Measurements from ENCODE around the gene XPOT.
A peak's percentile ranks its signal among the peaks of the same experiment; 100 is the strongest.

XPOT gene

DNA sequence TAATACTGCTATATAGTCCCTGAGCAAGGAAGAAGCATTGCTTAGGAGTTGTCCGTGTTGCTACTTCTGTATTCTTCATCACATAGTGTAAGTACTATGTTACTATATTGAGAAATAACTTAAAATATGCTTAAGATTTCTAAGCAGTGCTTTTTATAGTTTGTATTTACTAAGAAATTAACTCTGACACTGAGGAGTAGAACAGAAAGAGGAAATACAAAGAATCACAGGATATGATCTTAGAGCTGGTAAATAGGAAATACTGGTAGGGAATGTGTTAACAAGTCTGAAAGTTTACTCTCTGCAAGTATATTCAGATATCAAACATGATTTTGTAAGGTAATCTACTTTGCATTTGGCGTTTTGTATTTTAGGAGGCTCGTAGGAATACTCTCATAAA is 15.5 kb downstream of the XPOT start:
- no peak for DNase-seq (ENCODE audit: extremely low read depth in 1 of 2, low read depth in 1 of 2)

DNA sequence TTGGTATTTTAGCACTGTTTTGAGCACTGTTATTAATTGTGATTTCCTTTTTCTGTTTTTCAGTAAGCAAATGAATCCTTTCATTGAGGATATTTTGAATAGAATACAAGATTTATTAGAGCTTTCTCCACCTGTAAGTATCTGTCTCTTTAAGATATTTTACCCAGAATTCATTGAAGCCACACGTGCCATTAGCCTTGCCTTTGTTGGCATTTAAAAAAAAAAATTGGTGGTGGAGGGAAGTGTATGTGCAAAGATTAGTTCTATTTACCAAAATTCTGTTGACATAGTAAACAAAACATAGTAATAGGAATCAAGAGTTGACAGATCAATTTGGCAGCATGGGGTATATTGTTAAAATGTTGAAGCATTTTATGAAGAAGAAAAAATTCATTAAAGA is 23.8 kb downstream of the XPOT start:
- DNase-seq (ENCODE audit: extremely low read depth in 1 of 2, low read depth in 1 of 2): no peak

GRCh38 chr12:64428956-64429355 is 24.8 kb downstream of the XPOT start:
- no peak for DNase-seq (ENCODE audit: extremely low read depth in 1 of 2, low read depth in 1 of 2)

DNA sequence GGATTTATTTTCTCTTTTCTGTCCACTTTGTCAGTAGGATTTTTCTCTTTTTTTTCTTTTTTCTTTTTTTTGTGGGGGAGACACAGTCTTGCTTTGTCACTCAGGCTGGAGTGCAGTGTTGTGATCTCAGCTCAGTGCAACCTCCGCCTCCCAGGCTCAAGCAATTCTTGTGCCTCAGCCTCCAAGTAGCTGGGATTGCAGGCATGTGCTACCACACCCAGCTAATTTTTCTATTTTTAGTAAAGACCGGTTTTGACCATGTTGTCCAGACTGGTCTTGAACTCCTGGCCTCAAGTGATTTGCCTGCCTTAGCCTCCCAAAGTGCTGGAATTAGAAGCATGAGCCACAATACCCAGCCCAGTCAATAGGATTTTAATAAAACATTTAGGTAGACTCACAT is 26.7 kb downstream of the XPOT start:
- DNase-seq (ENCODE audit: extremely low read depth in 1 of 2, low read depth in 1 of 2): no peak

DNA sequence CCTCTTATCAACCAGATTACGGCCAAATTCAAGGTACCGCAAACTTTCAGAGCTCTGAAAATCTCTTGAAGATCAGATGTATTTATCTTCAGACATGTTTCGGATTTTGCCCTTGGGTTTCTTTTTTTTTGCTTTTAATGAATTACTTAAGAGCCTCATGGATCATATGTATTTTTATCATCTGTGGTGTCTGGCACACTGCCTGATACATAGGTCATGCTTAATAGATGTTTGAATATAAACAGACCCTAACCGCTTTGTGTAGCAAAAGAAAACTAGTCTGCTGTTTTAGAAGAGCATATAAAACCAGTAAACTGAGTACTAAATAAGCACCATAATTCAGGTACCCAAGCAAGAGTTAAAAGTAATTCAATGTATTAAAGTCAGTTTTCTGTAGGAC is 27.6 kb downstream of the XPOT start:
- no peak for DNase-seq (ENCODE audit: extremely low read depth in 1 of 2, low read depth in 1 of 2)

DNA sequence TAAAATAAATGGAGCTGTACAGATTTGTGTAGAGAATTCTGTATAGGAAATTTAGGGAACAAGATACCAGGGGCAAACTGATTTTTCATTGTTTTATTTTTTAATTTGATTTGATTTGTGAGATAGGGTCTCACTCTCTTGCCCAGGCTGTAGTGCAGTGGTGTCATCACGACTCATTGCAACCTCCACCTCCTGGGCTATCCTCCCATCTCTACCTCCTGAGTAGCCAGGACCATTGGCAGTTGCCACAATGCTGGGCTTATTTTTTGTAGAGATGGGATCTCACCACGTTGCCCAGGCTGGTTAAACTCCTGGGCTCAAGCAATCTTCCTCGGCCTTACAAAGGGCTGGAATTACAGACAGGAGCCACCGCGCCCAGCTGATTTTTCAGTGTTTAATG is 29.7 kb downstream of the XPOT start:
- DNase-seq (ENCODE audit: extremely low read depth in 1 of 2, low read depth in 1 of 2): no peak

DNA sequence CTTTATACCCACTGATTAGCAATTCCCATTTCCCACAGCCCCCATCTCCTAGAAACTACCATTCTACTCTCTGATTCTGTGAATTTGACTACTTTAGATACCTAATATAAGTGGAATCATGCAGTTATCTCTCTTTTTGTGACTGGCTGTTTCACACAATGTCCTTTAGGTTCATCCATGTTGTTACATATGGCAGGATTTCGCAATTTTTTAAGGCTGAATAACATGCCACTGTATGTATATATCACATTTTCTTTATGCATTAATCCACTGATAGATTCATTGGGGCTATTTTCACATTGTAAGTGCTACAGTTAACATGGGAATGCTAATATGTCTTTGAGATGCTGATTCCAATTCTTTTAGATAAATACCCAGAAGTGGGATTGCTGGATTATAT is 35.9 kb downstream of the XPOT start:
- DNase-seq (ENCODE audit: extremely low read depth in 1 of 2, low read depth in 1 of 2): no peak

GRCh38 chr12:64445490-64445889 is 41.3 kb downstream of the XPOT start:
- DNase-seq (ENCODE audit: extremely low read depth in 1 of 2, low read depth in 1 of 2): no peak

- no peak for DNase-seq (ENCODE audit: extremely low read depth in 1 of 2, low read depth in 1 of 2)
These were observed 42.1 kb downstream of the XPOT start for GRCh38 chr12:64446295-64446694.

DNA sequence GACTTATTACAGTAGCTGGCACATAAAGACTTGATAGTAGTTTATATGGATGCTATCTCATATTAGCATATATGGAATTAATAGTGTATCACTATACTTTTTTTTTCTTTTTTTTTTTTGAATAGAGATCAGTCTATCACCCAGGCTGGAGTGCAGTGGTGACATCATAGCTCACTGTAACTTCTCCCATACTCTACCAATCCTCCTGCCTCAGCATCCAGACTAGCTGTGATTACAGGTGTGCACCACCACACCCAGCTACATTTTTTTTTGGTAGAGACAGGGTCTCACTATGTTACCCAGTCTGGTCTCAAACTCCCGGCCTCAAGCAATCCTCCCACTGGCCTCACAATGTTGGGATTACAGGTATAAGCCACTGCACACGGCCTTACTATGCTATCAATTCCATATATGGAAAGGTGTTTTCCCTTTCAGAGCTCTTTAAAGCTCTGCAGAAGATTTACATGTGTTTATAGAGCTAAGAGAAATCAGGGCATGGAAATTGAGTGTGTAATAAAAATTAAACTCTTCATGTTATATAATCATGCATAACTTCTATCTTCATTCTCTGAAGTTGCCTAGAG is 46.0 kb downstream of the XPOT start:
- no peak for DNase-seq (ENCODE audit: extremely low read depth in 1 of 2, low read depth in 1 of 2)

GRCh38 chr12:64450711-64451486 is 46.7 kb downstream of the XPOT start:
- no peak for DNase-seq (ENCODE audit: extremely low read depth in 1 of 2, low read depth in 1 of 2)

DNA sequence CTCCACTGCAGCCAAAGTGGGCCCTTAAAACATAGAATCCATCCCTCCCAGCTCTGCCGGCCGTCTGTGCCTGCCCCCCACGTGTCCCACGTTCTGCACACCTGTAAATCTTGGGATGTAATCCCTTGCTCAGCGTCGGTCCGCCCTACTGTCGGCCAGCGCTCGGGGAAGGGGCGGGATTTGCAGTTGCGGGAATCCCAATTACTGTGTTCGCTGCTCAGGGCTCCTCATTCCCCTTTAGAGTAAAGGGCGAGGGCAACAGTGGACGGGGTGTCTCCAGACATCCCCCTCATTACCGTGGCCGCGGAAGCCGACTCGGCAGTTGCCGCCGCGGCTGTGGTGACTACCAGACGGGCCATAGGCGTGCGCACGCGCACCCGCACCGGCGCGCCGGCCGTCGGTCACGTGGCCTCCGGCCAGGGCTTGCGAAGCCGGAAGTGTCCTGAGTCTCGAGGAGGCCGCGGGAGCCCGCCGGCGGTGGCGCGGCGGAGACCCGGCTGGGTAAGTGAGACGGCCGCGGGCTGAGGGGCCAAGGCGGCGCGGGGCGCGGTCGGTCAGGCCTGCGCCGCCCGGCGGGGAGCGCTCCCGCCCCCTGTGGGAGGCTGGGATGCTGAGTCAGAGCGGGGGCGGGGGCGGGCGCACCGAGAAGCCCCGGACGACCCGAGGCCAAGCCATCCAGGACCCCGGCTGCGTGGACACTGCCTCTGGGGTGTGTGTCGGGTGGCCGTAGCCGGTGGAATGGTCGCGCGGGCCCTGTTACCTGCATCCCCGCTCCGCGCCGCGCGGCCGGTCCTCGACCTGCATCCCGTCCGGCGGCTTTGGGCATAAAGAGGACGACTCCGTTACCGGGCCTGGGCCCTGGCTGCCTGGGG is 47.7 kb downstream of the XPOT start, which contains the start of gene TBK1:
Gene TBK1 (plus strand): TSS at position 434 of the 872 bp plus-strand sequence. CDS start 3,751 bp downstream, outside the sequence.
- peak in 1 of 2 donors; percentile 51 for DNase-seq (ENCODE audit: extremely low read depth in 1 of 2, low read depth in 1 of 2)

GRCh38 chr12:64452559-64453329 is 48.6 kb downstream of the XPOT start:
- no peak for DNase-seq (ENCODE audit: extremely low read depth in 1 of 2, low read depth in 1 of 2)

DNA sequence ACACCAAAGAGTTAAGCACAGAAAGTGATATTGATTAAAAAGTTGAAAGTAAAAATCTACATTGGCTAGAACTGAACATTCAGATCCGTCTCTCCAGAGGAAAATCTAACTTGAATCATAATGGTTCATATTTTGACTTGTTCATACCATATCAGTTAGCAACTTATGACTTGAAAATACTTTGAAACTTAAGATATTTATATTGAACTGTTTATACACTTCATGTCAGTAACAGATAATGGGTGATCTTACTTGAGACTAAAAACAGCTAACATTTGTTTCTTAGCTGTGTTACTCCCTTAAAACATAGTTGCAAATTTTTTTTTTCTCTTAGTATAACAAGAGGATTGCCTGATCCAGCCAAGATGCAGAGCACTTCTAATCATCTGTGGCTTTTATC is 51.3 kb downstream of the XPOT start:
- no peak for DNase-seq (ENCODE audit: extremely low read depth in 1 of 2, low read depth in 1 of 2)

GRCh38 chr12:64456119-64456518 is 51.9 kb downstream of the XPOT start:
- no peak for DNase-seq (ENCODE audit: extremely low read depth in 1 of 2, low read depth in 1 of 2)

- DNase-seq (ENCODE audit: extremely low read depth in 1 of 2, low read depth in 1 of 2): no peak
These were observed 52.8 kb downstream of the XPOT start for GRCh38 chr12:64457032-64457431.

DNA sequence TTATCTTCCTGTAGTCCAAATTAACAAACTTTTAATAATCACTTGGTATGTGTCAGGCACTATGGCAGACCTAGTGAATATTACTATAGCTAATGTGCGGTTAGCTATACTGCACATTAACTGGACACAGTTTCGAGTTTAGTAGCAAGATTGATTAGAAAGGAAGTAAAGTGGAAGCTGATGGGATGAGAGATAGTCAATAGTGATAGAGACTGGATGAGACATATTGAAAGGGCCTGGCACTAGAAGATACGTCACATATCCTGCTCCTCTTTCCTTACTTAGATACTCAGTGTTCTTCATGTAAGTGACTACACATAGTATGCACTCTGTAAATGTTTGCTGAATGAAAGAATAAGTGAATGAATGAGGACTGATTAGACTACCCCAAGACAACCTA is 53.3 kb downstream of the XPOT start:
- DNase-seq (ENCODE audit: extremely low read depth in 1 of 2, low read depth in 1 of 2): no peak

GRCh38 chr12:64457923-64458322 is 53.7 kb downstream of the XPOT start:
- no peak for DNase-seq (ENCODE audit: extremely low read depth in 1 of 2, low read depth in 1 of 2)

DNA sequence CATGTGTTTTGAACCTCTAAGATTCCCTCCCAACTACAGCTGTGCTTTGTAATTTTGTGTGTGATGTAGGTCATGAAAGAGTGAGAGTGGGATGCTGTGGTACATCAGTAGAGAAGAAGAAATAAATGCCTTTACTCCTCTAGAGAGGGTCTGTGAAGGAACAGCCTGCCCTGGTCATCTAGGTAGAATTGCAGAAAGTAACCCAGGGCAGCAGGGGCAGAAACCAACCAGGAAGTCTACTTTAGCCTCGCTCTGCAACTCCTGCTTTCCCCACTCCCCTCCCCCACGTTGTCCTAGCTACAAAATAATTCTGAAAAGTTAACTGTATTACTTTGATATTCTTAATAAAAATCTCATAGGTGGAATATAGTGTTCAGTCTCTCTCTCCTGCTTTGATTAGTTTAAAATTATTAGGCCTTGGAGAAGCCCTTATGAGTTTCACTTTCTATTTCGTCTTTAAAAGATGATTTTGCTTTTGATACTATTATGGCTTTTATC is 55.3 kb downstream of the XPOT start:
- DNase-seq (ENCODE audit: extremely low read depth in 1 of 2, low read depth in 1 of 2): no peak

GRCh38 chr12:64461634-64462414 is 57.6 kb downstream of the XPOT start:
- no peak for DNase-seq (ENCODE audit: extremely low read depth in 1 of 2, low read depth in 1 of 2)
